Keratinocyte (primary cell): Measurements from ENCODE around the gene ZNF239. TPM values are rescaled to one million over a fixed set of nuclear protein-coding genes. Genes with fewer than 3 reads are reported as not detected.

Experiments used
- DNase-seq: peaks from one replicate; pipeline ENCODE4 v3.0.0-alpha.2; 2011; ENCODE audit warnings: low read depth, missing footprints, low spot score
- FAIRE-seq: peaks from 2 replicates; lab custom pipeline; 2011; peaks lifted over from hg19 to GRCh38; lab: Jason Lieb, UNC
- H2AFZ ChIP-seq: 2 replicates; pipeline ENCODE4 v1.6.0; 2012; ENCODE audit warnings: low read length, control low read depth, inconsistent platforms; ENCODE audit not compliant: control insufficient read depth
- H3K27ac ChIP-seq: 2 replicates; pipeline ENCODE4 v1.5.1; 2011; ENCODE audit warnings: low read length; ENCODE audit not compliant: control insufficient read depth, insufficient read depth
- H3K27me3 ChIP-seq: 3 replicates; pipeline ENCODE4 v1.6.0; 2011; ENCODE audit warnings: low read length; ENCODE audit not compliant: control insufficient read depth, insufficient read depth; ENCODE audit errors: extremely low read depth
- H3K36me3 ChIP-seq, 2 experiments: 2 replicates in 1 of 2; 3 replicates in 1 of 2; pipeline ENCODE4 v1.5.1; 2011; ENCODE audit warnings: low read length in 2 of 2, mild to moderate bottlenecking in 1 of 2; ENCODE audit not compliant: control insufficient read depth in 2 of 2, insufficient read depth in 2 of 2; ENCODE audit errors: extremely low read depth in 1 of 2
- H3K4me1 ChIP-seq: 3 replicates; pipeline ENCODE4 v1.5.1; 2011; ENCODE audit warnings: low read length; ENCODE audit not compliant: control insufficient read depth, insufficient read depth; ENCODE audit errors: extremely low read depth
- H3K4me2 ChIP-seq: 3 replicates; pipeline ENCODE4 v1.6.0; 2011; ENCODE audit warnings: low read depth, low read length; ENCODE audit not compliant: control insufficient read depth, insufficient read depth; ENCODE audit errors: extremely low read depth
- H3K4me3 ChIP-seq, 3 experiments: fragments of 200-600 bp in 1 of 3; sonication (generic) in 1 of 3; 2 replicates in 2 of 3; 3 replicates in 1 of 3; pipeline ENCODE4 v1.5.1; 2011 to 2016; ENCODE audit warnings: low read length in 3 of 3, mild to moderate bottlenecking in 3 of 3, control low read depth in 2 of 3, inconsistent platforms in 1 of 3, low read depth in 1 of 3, mixed read lengths in 1 of 3, mixed run types in 1 of 3, moderate library complexity in 1 of 3; ENCODE audit not compliant: control insufficient read depth in 2 of 3, insufficient read depth in 2 of 3; ENCODE audit errors: extremely low read depth in 1 of 3
- H3K79me2 ChIP-seq: 2 replicates; pipeline ENCODE4 v1.6.0; 2012; ENCODE audit warnings: low read length; ENCODE audit not compliant: control insufficient read depth, insufficient read depth
- H3K9ac ChIP-seq: 3 replicates; pipeline ENCODE4 v1.6.0; 2011; ENCODE audit warnings: low read length; ENCODE audit not compliant: control insufficient read depth, insufficient read depth; ENCODE audit errors: extremely low read depth
- H3K9me1 ChIP-seq: 3 replicates; pipeline ENCODE4 v1.6.0; 2011; ENCODE audit warnings: low read length; ENCODE audit not compliant: control insufficient read depth, insufficient read depth; ENCODE audit errors: extremely low read depth
- H3K9me3 ChIP-seq: 2 replicates; pipeline ENCODE4 v1.5.1; 2012; ENCODE audit warnings: low read depth, low read length; ENCODE audit not compliant: control insufficient read depth
- H4K20me1 ChIP-seq: 3 replicates; pipeline ENCODE4 v1.6.0; 2011; ENCODE audit warnings: low read length; ENCODE audit not compliant: control insufficient read depth, insufficient read depth; ENCODE audit errors: extremely low read depth
- EZH2 ChIP-seq: IDR thresholded peaks from one replicate; pipeline ENCODE4 v1.6.1; 2012; ENCODE audit warnings: inconsistent platforms, mild to moderate bottlenecking, low read length, moderate library complexity
- dilution Hi-C: fragments of 300-500 bp; cut with MboI; formaldehyde crosslinking; loops from one replicate; pipeline ENCODE4 v1.7.0; 2020; ENCODE audit warnings: low sequenced_read_pairs; ENCODE audit not compliant: extremely low pct_ligation_motif_present
- polyA plus RNA-seq, 5 experiments: library from polyadenylated mRNA; depleted of rRNA in 3 of 5; stranded (reverse) in 3 of 5; stranded (forward) in 1 of 5; unstranded in 1 of 5; fragments of >200 nt; gene quantifications; 1 replicate in 1 of 5; 2 replicates in 3 of 5; 3 replicates in 1 of 5; pipeline versions ENCODE4 v1.2.1 to v1.2.3, GENCODE V29; 2011 to 2012; ENCODE audit warnings: missing spikeins in 2 of 5, low read depth in 1 of 5, low replicate concordance in 1 of 5

Gene ZNF239
- polyA plus RNA-seq, 1 donor (not counting 4 experiments of a cell fraction or from before 2014, with no cell fraction given), result 1.1 TPM

DNA sequence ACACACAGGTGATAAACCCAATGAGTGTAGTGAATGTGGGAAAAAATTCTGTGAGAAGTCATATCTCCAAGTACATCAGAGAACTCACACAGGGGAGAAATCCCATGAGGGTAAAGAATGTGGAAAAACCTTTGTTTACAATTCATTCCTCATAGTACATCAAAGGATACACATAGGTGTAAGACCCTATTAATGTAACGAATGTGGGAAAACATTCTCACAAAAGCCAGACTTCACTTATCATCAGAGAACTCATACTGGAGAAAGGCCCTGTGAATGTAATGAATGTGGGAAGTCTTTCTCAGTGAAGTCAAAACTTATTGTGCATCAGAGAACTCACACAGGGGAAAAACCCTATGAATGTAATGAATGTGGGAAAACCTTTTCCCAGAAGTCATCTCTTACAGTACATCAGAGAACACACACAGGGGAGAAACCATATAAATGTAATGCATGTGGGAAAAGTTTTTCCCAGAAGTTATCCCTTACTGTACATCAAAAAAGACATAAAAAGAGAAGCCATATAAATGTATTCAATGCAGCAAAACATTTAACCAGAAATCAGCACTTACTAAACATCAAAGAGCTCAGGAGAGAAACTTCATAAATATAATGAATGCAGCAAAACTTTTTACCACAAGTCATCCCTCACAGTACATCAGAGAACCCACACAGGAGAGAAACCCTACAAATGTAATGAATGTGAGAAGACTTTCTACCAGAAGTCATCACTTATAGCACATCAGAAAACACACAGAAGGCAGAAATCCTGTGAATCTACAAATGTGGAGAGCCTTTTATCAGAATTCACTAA is 49.8 kb downstream of the ZNF239 start:
- H2AFZ ChIP-seq, result no peak overlapping the region
- FAIRE-seq, result no peak
- H3K27me3 ChIP-seq, result no peaks in the 10 kb centered on the region
- H3K9me3 ChIP-seq, result peaks cover 3% of the 10 kb centered on the region
- no peak for DNase-seq
- no peaks in the 10 kb centered on the region for H4K20me1 ChIP-seq
- H3K79me2 ChIP-seq, result no peaks in the 10 kb centered on the region
- H3K27ac ChIP-seq, result no peak overlapping the region
- H3K9me1 ChIP-seq, result no peaks in the 10 kb centered on the region
- TF ChIP-seq EZH2, result no peak
- no peak overlapping the region for H3K9ac ChIP-seq
- H3K4me3 ChIP-seq, result no peak overlapping the region
- H3K36me3 ChIP-seq, result no peaks in the 10 kb centered on the region
- no peak overlapping the region for H3K4me2 ChIP-seq
- no peaks in the 10 kb centered on the region for H3K4me1 ChIP-seq
- dilution Hi-C loops, result no loop called here

Other genes starting within 250 kb of the ZNF239 start
- gene FXYD4, start 203.0 kb downstream of the ZNF239 start, polyA plus RNA-seq, result not detected in 3 replicates
- 164 to 238 TPM (median 230 TPM) in 3 replicates for gene HNRNPF, start 165.4 kb downstream of the ZNF239 start, polyA plus RNA-seq
- gene ZNF487, start 137.5 kb downstream of the ZNF239 start, polyA plus RNA-seq, result 3.6 to 5.1 TPM (median 4.1 TPM) in 3 replicates
- gene ZNF485, start 31.8 kb upstream of the ZNF239 start, polyA plus RNA-seq, result 3.9 to 4.3 TPM (median 4.0 TPM) in 3 replicates
- gene ZNF32, start 74.3 kb upstream of the ZNF239 start, polyA plus RNA-seq, result 23.5 to 29.7 TPM (median 25.6 TPM) in 3 replicates